ENCODE results near the gene GCH1.

Gene GCH1

DNA sequence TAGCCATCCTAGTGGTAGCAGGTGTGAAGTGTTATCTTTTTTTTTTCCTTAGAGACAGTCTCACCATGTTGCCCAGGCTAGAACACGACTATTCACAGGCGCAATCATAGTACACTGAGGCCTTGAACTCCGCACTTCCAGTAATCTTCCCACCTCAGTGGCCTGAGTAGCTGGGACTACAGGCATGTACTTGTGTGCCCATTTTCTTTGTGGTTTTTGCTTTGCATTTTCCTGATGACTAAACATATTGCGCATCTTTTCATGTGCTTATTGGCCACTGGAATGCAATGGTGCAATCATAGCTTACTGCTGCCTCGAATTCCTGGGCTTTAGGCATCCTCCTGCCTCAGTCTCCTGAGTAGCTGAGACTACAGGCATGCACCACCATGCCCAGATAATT is 33.3 kb upstream of the GCH1 start:
- no peak for DNase-seq (ENCODE audit: low read depth)
- TF ChIP-seq, protein P1, sequence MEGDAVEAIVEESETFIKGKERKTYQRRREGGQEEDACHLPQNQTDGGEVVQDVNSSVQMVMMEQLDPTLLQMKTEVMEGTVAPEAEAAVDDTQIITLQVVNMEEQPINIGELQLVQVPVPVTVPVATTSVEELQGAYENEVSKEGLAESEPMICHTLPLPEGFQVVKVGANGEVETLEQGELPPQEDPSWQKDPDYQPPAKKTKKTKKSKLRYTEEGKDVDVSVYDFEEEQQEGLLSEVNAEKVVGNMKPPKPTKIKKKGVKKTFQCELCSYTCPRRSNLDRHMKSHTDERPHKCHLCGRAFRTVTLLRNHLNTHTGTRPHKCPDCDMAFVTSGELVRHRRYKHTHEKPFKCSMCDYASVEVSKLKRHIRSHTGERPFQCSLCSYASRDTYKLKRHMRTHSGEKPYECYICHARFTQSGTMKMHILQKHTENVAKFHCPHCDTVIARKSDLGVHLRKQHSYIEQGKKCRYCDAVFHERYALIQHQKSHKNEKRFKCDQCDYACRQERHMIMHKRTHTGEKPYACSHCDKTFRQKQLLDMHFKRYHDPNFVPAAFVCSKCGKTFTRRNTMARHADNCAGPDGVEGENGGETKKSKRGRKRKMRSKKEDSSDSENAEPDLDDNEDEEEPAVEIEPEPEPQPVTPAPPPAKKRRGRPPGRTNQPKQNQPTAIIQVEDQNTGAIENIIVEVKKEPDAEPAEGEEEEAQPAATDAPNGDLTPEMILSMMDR (IDR thresholded peaks at IDR 0.05; ENCODE audit: insufficient read depth, low read depth, low read length, missing control alignments), result no peak
- no peak overlapping the region for H3K4me3 ChIP-seq (ENCODE audit: low read depth, low read length)

DNA sequence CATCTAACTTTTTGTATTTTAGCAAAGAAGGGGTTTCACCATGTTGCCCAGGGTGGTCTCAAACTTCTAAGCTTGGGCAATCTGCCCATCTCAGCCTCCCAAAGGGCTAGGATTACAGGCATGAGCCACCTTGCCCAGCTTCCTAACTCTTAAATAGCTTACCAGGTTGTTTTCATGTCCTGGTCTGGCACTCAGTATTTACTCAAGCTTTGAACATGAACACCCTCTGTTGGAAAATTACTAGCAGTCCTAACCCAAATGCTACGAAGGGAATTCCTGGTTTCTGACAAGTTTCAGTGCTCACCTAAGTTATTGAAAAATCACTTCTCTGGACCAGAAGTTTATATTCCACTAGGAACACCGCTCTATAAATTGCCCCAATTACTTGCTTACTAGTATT is 32.5 kb upstream of the GCH1 start:
- no peak for DNase-seq (ENCODE audit: low read depth)
- H3K4me3 ChIP-seq (ENCODE audit: low read depth, low read length), result no peak overlapping the region
- TF ChIP-seq, protein P1 (IDR thresholded peaks at IDR 0.05; ENCODE audit: insufficient read depth, low read depth, low read length, missing control alignments), result no peak

DNA sequence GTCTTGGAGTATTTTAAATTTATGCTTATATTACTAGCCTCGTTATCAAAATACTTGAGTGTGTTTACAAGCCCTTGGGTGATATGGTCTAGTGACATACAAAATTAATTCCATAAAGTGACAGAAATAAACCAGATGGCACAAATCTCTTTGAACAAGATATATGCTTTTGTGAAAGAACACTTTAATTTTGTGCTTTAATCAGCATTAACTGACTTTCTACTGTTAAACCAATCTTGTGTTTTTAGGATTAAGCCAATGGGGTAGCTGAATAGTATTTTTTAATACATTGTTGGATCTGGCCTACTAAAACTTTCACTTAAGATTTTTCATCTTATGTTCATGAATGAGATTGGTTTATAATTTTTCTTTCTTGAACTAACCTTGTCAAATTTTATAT is 30.4 kb upstream of the GCH1 start:
- no peak for DNase-seq (ENCODE audit: low read depth)
- TF ChIP-seq, protein P1 (IDR thresholded peaks at IDR 0.05; ENCODE audit: insufficient read depth, low read depth, low read length, missing control alignments), result no peak

DNA sequence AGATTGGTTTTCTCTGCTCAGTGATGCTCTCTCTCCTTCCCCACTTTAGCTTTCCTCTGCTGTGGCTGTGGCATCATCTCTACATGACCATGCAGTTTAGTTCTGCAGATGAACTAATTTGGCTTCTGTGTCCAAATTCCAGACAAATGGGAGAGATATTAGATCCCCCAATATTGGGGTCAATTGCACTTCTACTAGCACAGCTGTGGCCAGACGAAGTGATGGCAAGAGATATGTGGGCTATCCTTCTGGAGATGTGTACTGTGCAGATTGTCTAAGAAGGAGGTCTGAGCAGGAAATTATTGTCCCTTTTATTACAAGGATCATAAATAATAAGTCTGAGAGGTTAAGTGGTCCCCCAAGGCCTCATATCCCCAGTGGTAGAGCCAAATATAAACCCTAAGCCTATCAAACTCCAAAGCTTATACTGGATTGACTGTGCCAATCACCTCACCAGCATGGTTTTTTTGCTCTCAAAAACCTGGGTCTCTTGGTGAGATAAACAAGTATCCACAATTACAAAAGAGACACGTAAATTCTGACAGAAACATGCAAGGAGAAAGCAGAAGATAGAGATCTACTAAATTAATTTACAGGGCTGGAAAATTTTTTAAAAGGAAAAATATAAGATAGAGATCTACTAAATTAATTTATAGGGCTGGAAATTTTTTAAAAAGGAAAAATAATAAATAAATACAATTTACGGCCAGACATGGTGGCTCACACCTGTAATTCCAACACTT is 29.1 kb upstream of the GCH1 start:
- TF ChIP-seq, protein P1 (IDR thresholded peaks at IDR 0.05; ENCODE audit: insufficient read depth, low read depth, low read length, missing control alignments), result no peak
- no peak overlapping the region for H3K4me3 ChIP-seq (ENCODE audit: low read depth, low read length)
- DNase-seq (ENCODE audit: low read depth), result no peak

More for the DNA sequence above, 30.4 kb upstream of the GCH1 start:
- no peak overlapping the region for H3K4me3 ChIP-seq (ENCODE audit: low read depth, low read length)

DNA sequence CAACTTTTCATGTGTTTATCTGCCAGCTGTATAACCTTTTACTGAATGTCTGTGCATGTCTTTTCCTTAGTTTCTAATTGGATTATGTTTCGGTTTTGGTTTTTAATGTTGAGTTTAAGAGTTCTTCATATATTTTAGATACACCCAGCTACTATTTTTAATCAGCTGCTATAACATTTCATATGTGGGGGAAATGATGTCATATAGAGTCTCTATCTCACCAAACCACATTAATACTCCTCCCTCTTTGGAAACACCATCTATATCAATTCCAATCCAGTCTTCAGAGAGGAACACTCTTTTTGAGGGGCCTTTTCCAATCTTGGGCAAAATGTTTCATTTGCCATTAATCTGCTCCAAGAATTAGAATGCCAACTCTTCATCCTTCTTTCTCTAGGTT is 28.5 kb upstream of the GCH1 start:
- TF ChIP-seq, protein P1 (IDR thresholded peaks at IDR 0.05; ENCODE audit: insufficient read depth, low read depth, low read length, missing control alignments), result no peak
- DNase-seq (ENCODE audit: low read depth), result no peak
- H3K4me3 ChIP-seq (ENCODE audit: low read depth, low read length), result no peak overlapping the region

DNA sequence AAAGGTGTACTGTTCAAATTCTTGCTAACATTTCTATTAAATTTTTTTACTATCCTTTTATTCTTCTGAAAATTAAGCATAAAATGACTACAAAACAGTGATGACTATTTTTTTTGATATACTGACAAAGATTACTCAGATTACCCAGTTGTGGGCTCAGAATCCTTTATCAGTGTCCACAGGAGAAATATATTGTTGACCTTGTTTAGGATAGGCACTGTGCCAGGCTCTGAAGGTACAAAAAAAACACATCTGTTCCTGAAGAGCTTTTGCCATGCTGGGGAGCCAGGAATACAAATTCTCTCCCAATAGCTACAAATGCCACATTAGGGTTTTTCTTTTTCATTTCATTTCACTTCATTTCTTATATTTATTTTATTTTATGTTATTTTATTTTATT is 26.9 kb upstream of the GCH1 start:
- no peak for DNase-seq (ENCODE audit: low read depth)
- no peak overlapping the region for H3K4me3 ChIP-seq (ENCODE audit: low read depth, low read length)
- TF ChIP-seq, protein P1 (IDR thresholded peaks at IDR 0.05; ENCODE audit: insufficient read depth, low read depth, low read length, missing control alignments), result no peak

DNA sequence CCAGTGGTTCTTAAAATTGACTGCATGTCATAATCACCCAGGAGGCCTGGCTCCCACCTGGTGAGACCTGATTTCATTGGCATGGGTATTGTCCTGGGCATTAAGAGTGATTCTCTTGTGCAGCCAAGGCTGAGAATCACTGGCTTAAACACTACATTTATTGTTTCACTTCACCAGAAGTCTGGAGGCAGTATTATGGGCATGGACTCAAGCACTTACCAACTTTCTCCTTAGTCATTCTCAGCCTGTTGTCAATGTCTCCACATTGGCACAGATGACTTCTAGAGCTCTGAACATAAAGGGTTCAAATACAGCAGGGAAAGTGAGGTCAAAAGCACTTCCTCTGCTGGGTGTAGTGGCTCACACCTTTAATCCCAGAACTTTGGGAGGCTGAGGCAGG is 25.6 kb upstream of the GCH1 start:
- no peak for DNase-seq (ENCODE audit: low read depth)
- no peak overlapping the region for H3K4me3 ChIP-seq (ENCODE audit: low read depth, low read length)
- TF ChIP-seq, protein P1 (IDR thresholded peaks at IDR 0.05; ENCODE audit: insufficient read depth, low read depth, low read length, missing control alignments), result no peak
